ENCODE results near the gene SURF4.

Gene SURF4

GRCh38 chr9:133371261-133371711, 4.6 kb downstream of the SURF4 start:
- no peak overlapping the region for H3K4me3 ChIP-seq (ENCODE audit: low read depth, low read length)
- TF ChIP-seq, protein P1, sequence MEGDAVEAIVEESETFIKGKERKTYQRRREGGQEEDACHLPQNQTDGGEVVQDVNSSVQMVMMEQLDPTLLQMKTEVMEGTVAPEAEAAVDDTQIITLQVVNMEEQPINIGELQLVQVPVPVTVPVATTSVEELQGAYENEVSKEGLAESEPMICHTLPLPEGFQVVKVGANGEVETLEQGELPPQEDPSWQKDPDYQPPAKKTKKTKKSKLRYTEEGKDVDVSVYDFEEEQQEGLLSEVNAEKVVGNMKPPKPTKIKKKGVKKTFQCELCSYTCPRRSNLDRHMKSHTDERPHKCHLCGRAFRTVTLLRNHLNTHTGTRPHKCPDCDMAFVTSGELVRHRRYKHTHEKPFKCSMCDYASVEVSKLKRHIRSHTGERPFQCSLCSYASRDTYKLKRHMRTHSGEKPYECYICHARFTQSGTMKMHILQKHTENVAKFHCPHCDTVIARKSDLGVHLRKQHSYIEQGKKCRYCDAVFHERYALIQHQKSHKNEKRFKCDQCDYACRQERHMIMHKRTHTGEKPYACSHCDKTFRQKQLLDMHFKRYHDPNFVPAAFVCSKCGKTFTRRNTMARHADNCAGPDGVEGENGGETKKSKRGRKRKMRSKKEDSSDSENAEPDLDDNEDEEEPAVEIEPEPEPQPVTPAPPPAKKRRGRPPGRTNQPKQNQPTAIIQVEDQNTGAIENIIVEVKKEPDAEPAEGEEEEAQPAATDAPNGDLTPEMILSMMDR (conservative IDR thresholded peaks at IDR 0.05; ENCODE audit: low read depth, low read length) = peak; percentile 23

GRCh38 chr9:133370685-133371084, 5.2 kb downstream of the SURF4 start:
- TF ChIP-seq, protein P1 (conservative IDR thresholded peaks at IDR 0.05; ENCODE audit: low read depth, low read length) = no peak
- no peak for DNase-seq (ENCODE audit: low read depth)
- no peak overlapping the region for H3K4me3 ChIP-seq (ENCODE audit: low read depth, low read length)

More at GRCh38 chr9:133371261-133371711, 4.6 kb downstream of the SURF4 start:
- DNase-seq (ENCODE audit: low read depth) = peak; percentile 58

DNA sequence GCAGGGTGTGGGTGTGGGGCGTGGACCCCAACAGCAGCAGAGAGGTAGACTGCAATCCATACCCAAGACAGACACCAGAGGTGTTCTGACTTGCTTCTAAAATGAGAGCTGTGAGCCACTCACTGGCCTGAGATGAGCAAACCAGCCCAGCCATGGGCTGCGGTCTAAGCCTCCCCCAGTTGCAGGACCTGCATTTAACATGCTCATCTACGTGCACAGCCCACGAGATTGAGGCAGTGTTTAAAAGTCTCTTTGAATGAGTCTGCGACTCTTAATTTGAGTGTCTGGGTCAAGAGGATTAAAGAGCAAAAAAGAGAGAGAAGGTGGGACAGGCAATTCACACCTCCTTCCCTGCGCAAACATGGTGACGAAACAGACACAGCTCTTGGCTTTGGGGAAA, 5.9 kb downstream of the SURF4 start:
- TF ChIP-seq, protein P1 (conservative IDR thresholded peaks at IDR 0.05; ENCODE audit: low read depth, low read length) = no peak
- no peak overlapping the region for H3K4me3 ChIP-seq (ENCODE audit: low read depth, low read length)
- DNase-seq (ENCODE audit: low read depth) = no peak

DNA sequence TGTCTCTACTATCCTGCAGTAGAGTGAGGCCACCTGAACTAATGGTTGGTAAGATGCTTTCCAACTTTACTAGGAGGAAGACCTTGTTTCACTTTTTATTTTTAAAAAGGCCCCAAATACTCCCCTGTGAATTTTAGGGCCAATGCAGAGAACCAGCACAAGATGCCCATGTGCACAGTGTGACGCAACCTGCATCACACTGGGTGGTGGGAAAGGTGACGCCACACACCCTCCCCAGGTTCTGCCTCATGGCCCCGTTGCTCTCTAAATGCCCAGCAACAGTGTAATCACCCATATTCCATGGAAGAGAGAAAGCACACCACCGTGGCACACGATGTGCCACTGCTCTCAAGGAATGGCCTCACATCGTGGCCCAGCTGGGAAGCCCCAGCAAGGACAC, 6.4 kb downstream of the SURF4 start:
- H3K4me3 ChIP-seq (ENCODE audit: low read depth, low read length) = no peak overlapping the region
- TF ChIP-seq, protein P1 (conservative IDR thresholded peaks at IDR 0.05; ENCODE audit: low read depth, low read length) = no peak
- DNase-seq (ENCODE audit: low read depth) = no peak

DNA sequence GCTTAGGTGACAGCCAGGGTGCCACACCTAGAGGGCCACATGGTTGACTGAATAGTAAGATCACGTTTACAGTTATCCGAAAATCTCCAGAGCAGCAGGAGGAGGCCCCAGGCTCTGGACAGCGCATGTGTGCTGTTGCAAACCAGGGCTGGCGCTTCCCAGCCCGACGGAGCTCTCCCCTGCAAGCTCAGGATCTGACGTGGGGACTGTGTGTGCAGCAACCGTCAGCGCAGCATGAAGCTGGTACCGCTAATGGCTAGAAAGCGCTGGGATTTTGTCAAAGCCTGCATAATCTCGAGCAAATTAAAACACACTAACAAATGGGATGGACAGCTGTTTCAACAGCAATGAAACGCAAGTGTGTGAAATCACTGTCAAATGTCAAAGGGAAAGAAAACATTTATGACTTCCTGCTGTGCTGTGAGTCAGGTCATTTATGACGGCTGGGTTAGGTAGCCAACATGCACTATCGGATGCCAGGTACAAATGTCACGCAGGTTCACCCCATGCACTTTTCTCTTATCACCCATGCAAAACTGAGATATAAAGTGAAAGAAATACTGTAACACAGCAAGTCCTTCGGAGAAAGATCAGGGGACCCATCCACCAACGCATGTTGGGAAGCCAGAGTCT, 7.5 kb downstream of the SURF4 start:
- DNase-seq (ENCODE audit: low read depth) = peak; percentile 61
- H3K4me3 ChIP-seq (ENCODE audit: low read depth, low read length) = no peak overlapping the region
- TF ChIP-seq, protein P1 (conservative IDR thresholded peaks at IDR 0.05; ENCODE audit: low read depth, low read length) = no peak

- TF ChIP-seq, protein P1 (conservative IDR thresholded peaks at IDR 0.05; ENCODE audit: low read depth, low read length) = no peak
- no peak for DNase-seq (ENCODE audit: low read depth)
- no peak overlapping the region for H3K4me3 ChIP-seq (ENCODE audit: low read depth, low read length)
These were observed 8.1 kb downstream of the SURF4 start for GRCh38 chr9:133367778-133368177.

GRCh38 chr9:133367221-133367620, 8.6 kb downstream of the SURF4 start:
- TF ChIP-seq, protein P1 (conservative IDR thresholded peaks at IDR 0.05; ENCODE audit: low read depth, low read length) = no peak
- no peak overlapping the region for H3K4me3 ChIP-seq (ENCODE audit: low read depth, low read length)
- no peak for DNase-seq (ENCODE audit: low read depth)

Measured in choroid plexus epithelial cell (primary cell).